Stomach (tissue), 9 donors: Measurements from ENCODE around the gene NUTF2. TPM values are rescaled to one million over a fixed set of nuclear protein-coding genes. Genes with fewer than 3 reads are reported as not detected.

Source experiments
- DNase-seq, 2 donors: peaks; one replicate each; pipeline versions ENCODE4 v3.0.0 to v3.0.0-alpha.2; 2013 to 2019
- H3K27ac ChIP-seq, 5 donors: fragments of 200-600 bp in 4 of 5; sonication (generic) in 4 of 5; one replicate each; pipeline ENCODE4 v1.5.1; 2013 to 2019; ENCODE audit warnings: mild to moderate bottlenecking in 1 of 5, moderate library complexity in 1 of 5
- H3K27me3 ChIP-seq, 3 donors: fragments of 200-600 bp; sonication (generic); one replicate each; pipeline ENCODE4 v1.5.1; 2017 to 2019; ENCODE audit warnings: mixed run types in 1 of 3
- H3K36me3 ChIP-seq, 4 donors: fragments of 200-600 bp; sonication (generic); 1 replicate in 3 of 4; 2 replicates in 1 of 4; pipeline ENCODE4 v1.5.1; 2016 to 2019
- H3K4me1 ChIP-seq, 4 donors: fragments of 200-600 bp; sonication (generic); one replicate each; pipeline ENCODE4 v1.5.1; 2016 to 2019
- H3K4me3 ChIP-seq, 4 donors: fragments of 200-600 bp; sonication (generic) in 3 of 4; one replicate each; pipeline ENCODE4 v1.5.1; 2016 to 2019; ENCODE audit warnings: mild to moderate bottlenecking in 1 of 4
- H3K9me3 ChIP-seq, 4 donors: fragments of 200-600 bp; sonication (generic); one replicate each; pipeline ENCODE4 v1.5.1; 2016 to 2019
- CTCF ChIP-seq, 7 experiments: fragments of 450-650 bp in 4 of 7; fragments of 200-600 bp in 3 of 7; sonication (generic) in 3 of 7; IDR thresholded peaks; one replicate each; pipeline ENCODE4 v1.5.1; 2016 to 2019; ENCODE audit warnings: antibody characterized with exemption in 7 of 7, control low read depth in 2 of 7, mild to moderate bottlenecking in 1 of 7
- EP300 ChIP-seq: sonication (generic); formaldehyde crosslinking; IDR thresholded peaks from one replicate; pipeline ENCODE4 v1.6.1; 2017; ENCODE audit warnings: antibody characterized with exemption
- POLR2A ChIP-seq, 4 donors: fragments of 450-650 bp; IDR thresholded peaks; one replicate each; pipeline ENCODE4 v1.6.1; 2016; ENCODE audit warnings: antibody characterized with exemption in 4 of 4, control low read depth in 2 of 4, mild to moderate bottlenecking in 1 of 4, moderate library complexity in 1 of 4
- POLR2AphosphoS5 ChIP-seq, 3 donors: sonication (generic); formaldehyde crosslinking; IDR thresholded peaks; one replicate each; pipeline ENCODE4 v1.6.1; 2016; ENCODE audit warnings: antibody characterized with exemption in 3 of 3
- WGBS, 5 donors: extraction: QIAGEN DNeasy Blood & Tissue Kit in 3 of 5; methylation state at CpG; one replicate each; pipeline versions ENCODE4 v1.1.5 to v1.1.7; 2013 to 2018; 5-methylcytosine and 5-hydroxymethylcytosine counted together
- intact Hi-C: fragments of 100-400 bp; cut with DNase I; formaldehyde crosslinking; loops from one replicate; pipeline ENCODE4 v1.15.1; 2023; ENCODE audit warnings: low total_unique reads
- polyA plus RNA-seq, 3 donors: library from polyadenylated mRNA; stranded (reverse); fragments of 200-250 nt; gene quantifications; one replicate each; pipeline ENCODE4 v1.2.3, GENCODE V29; 2013
- total RNA-seq, 5 donors: library from RNA; depleted of rRNA; stranded (reverse); fragments of >200 nt; gene quantifications; one replicate each; pipeline versions ENCODE4 v1.1.0 to v1.2.3, GENCODE V29; 2014 to 2016
- donor health status: healthy with polysubstance abuse.
- donor health status: Bipolar disorder and iron deficiency.
- donor health status: healthy.

Gene NUTF2
- total and polyA plus RNA-seq, 8 donors, result 9.3 to 125 (median 60.5) TPM

- no peaks in the 10 kb centered on the region for H3K27me3 ChIP-seq
- WGBS, 5 donors, result 67 to 82% (median 69%) methylated on average over 7 of the region's 7 CpGs
- H3K4me1 ChIP-seq, result peaks cover 6 to 40% (median 22%) of the 10 kb centered on the region in 4 donors
- DNase-seq, result peak in 1 of 2 donors; percentile 81
- H3K36me3 ChIP-seq, result peaks cover 8 to 72% (median 59%) of the 10 kb centered on the region in 4 donors
- H3K27ac ChIP-seq, result no peak overlapping the region
- H3K9me3 ChIP-seq, result no peaks in the 10 kb centered on the region
- H3K4me3 ChIP-seq, result no peak overlapping the region
- intact Hi-C loops, result no loop called here
- TF ChIP-seq POLR2A (IDR thresholded peaks at IDR 0.05), result no peak
- TF ChIP-seq POLR2AphosphoS5 (IDR thresholded peaks at IDR 0.05), result no peak
- no peak for TF ChIP-seq EP300
- TF ChIP-seq CTCF (IDR thresholded peaks at IDR 0.05), result no peak
These were observed 69.3 kb downstream of the NUTF2 start for GRCh38 chr16:67915831-67916723.

GRCh38 chr16:67917140-67917851 is 70.6 kb downstream of the NUTF2 start:
- intact Hi-C loops, result no loop called here
- 49 to 78% (median 71%) methylated on average over 6 of the region's 6 CpGs for WGBS, 5 donors

GRCh38 chr16:67917852-67918236 is 71.1 kb downstream of the NUTF2 start:
- Histone ChIP-seq H3K9me3 (no peaks in the 10 kb centered on the region), H3K4me3 (no peak overlapping the region), H3K27ac (peak overlapping the region in 3 of 5 donors; percentile 20 to 66 (median 46)), H3K4me1 (peaks cover 6 to 45% (median 29%) of the 10 kb centered on the region in 4 donors), H3K36me3 (peaks cover 15 to 72% (median 48%) of the 10 kb centered on the region in 4 donors), H3K27me3 (no peaks in the 10 kb centered on the region)
- intact Hi-C loops, result no loop called here
- DNase-seq, result no peak
- TF ChIP-seq POLR2A (IDR thresholded peaks at IDR 0.05) (no peak), CTCF (IDR thresholded peaks at IDR 0.05) (no peak), EP300 (no peak), POLR2AphosphoS5 (IDR thresholded peaks at IDR 0.05) (no peak)
- 70 to 85% (median 77%) methylated on average over 4 of the region's 4 CpGs for WGBS, 5 donors

More at GRCh38 chr16:67917140-67917851, 70.6 kb downstream of the NUTF2 start:
- TF ChIP-seq EP300, result no peak
- no peak for TF ChIP-seq POLR2A (IDR thresholded peaks at IDR 0.05)
- TF ChIP-seq POLR2AphosphoS5 (IDR thresholded peaks at IDR 0.05), result no peak
- TF ChIP-seq CTCF (IDR thresholded peaks at IDR 0.05), result no peak
- Histone ChIP-seq H3K4me1 (peaks cover 6 to 40% (median 26%) of the 10 kb centered on the region in 4 donors), H3K27me3 (no peaks in the 10 kb centered on the region), H3K9me3 (no peaks in the 10 kb centered on the region), H3K36me3 (peaks cover 10 to 67% (median 48%) of the 10 kb centered on the region in 4 donors), H3K4me3 (no peak overlapping the region), H3K27ac (peak overlapping the region in 3 of 5 donors; percentile 20 to 66 (median 46))
- no peak for DNase-seq

GRCh38 chr16:67919622-67920221 is 73.0 kb downstream of the NUTF2 start:
- H3K4me3 ChIP-seq, result no peak overlapping the region

More at GRCh38 chr16:67919622-67920221, 73.0 kb downstream of the NUTF2 start:
- no peak overlapping the region for H3K27ac ChIP-seq
- H3K27me3 ChIP-seq, result no peaks in the 10 kb centered on the region
- H3K36me3 ChIP-seq, result peaks cover 18 to 75% (median 60%) of the 10 kb centered on the region in 4 donors
- TF ChIP-seq EP300 (no peak), CTCF (IDR thresholded peaks at IDR 0.05) (no peak), POLR2AphosphoS5 (IDR thresholded peaks at IDR 0.05) (no peak)
- peaks cover 6 to 54% (median 32%) of the 10 kb centered on the region in 4 donors for H3K4me1 ChIP-seq
- DNase-seq, result no peak
- H3K9me3 ChIP-seq, result no peaks in the 10 kb centered on the region
- intact Hi-C loops, result no loop called here
- 81 to 89% (median 86%) methylated on average over 6 of the region's 6 CpGs for whole genome bisulfite sequencing, 5 donors
